ENCODE measurements around the gene HGS.
"Not testable (repeated sequence)": the region's sequence is repeated elsewhere in the genome, so short reads cannot be mapped to it uniquely, and the experiment has no call there.

HGS gene

DNA sequence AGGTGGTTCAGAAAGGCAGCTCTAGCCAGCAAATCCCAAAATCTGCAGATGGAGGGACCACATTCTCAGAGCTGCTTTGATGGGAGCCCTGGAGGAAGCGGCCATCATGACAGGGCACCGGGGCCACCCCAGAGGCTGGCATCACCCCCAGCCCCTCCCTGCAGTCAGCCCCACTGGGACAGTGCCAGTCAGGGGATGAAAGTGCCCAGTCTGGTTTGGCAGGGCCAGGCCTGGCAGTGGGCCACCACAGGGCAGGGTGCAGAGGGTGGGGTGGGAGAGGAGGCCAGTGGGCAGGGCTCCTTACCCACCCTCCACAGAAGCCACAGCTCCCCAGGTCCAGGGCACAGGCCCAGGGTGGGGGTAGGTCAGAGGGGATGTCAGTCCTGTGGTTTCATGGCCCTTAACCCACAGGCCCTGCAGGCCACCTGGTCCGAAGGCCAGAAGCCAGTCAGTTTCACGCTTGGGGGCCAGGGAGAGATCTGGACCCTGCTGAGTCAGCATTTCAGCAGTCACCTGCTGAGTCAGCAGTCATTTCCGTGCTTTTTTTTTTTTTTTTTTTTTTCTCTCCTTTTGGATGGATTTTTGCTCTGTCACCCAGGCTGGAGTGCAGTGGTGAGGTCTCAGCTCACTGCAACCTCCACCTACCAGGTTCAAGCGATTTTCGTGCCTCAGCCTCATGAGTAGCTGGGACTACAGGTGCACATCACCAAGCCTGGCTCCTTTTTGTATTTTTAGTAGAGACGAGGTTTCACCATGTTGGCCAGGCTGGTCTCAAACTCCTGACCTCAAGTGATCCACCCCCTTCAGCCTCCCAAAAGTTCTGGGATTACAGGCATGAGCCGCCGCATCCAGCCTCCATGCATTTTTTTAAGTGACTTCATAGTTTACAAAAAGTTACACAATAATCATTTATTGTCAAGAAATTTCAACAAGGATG lies 38.6 kb downstream of the HGS start:
- DNase-seq: no peak

DNA sequence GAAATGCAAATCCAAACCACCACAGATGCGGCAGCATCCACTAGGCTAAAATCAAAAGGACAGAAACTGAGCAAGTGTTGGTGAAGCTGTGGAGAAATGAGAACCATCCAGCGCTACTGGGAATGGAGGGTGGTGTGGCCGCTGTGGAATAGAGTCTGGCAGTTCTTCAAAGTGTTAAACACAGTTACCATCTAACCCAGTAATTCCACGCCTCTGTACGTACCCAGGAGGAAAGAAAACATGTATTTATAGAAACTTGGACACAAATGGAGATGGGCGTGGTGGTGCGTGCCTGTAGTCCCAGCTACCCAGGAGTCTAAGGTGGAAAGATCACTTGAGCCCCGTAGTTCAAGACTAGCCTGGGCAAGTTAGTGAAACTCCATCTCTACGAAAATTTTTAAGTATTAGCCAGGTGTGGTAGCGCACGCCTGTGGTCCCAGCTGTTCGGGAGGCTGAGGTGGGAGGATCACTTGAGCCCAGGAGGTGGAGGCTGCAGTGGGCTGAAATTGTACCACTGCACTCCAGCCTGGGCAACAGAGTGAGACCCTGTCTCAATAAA lies 39.9 kb downstream of the HGS start:
- no peak for DNase-seq

DNA sequence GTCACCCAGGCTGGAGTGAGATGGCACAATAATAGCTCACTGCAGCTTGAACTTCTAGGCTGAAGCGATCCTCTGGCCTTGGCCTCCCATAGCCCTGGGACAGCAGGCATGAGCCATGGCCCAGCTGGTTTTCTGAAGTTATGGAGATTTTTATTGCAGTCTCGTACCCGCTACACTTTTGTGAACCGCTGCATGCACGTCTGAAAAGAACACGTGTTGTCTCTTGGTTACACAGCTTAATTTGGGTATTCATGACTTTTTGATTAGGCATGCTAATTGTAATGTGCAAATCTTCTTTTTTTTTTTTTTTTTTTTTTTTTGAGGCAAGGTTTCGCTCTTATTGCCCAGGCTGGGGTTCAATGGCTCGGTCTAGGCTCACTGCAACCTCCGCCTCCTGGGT lies 41.6 kb downstream of the HGS start:
- no peak for DNase-seq

DNA sequence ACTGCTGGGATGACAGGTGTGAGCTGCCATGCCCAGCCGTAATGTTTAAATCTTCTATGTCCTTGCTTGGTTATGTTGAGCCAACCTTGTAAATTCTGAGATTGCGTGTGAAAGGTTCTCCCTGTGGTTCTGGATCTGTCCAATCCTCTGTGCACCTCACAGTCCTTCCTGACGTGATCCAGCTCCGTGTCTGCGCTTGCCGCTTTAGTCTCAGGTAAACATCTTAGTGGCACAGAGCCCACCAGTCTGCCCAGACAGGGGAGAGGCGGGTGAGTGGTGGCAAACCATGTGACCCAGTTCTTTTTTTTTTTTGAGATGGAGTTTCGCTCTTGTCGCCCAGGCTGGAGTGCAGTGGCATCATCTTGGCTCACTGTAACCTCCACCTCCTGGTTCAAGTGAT lies 42.2 kb downstream of the HGS start:
- no peak for DNase-seq

DNA sequence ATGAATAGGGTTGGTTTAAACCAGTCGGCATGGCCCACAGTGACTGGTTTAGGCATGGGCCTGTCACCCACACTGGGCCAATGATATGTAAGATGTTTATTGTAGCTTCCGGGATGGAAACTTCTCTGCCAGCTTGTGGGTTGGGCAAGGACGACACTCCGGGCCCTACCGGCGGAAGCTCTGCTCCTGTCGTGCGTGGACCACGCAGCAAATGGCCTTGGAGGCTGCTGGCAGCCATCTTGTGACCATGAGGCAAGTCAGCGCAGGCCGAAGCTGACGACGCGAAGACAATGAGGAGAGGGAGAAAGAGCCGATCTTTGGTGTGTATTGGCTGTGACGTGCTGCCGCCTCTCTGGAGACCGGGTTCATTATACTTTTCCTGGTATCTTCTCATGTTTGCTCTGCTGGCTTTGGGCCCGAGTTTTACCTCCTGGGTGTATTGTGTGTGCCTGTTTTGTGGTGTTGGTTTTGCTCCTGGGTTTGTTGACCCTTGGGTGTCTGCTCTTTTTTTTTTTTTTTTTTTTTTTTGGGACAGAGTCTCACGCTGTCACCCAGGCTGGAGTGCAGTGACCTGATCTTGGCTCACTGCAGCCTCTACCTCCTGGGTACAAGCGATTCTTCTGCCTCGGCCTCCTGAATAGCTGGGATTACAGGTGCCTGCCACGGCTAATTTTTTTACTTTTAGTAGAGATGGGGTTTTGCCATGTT lies 43.7 kb downstream of the HGS start:
- no peak for DNase-seq

DNA sequence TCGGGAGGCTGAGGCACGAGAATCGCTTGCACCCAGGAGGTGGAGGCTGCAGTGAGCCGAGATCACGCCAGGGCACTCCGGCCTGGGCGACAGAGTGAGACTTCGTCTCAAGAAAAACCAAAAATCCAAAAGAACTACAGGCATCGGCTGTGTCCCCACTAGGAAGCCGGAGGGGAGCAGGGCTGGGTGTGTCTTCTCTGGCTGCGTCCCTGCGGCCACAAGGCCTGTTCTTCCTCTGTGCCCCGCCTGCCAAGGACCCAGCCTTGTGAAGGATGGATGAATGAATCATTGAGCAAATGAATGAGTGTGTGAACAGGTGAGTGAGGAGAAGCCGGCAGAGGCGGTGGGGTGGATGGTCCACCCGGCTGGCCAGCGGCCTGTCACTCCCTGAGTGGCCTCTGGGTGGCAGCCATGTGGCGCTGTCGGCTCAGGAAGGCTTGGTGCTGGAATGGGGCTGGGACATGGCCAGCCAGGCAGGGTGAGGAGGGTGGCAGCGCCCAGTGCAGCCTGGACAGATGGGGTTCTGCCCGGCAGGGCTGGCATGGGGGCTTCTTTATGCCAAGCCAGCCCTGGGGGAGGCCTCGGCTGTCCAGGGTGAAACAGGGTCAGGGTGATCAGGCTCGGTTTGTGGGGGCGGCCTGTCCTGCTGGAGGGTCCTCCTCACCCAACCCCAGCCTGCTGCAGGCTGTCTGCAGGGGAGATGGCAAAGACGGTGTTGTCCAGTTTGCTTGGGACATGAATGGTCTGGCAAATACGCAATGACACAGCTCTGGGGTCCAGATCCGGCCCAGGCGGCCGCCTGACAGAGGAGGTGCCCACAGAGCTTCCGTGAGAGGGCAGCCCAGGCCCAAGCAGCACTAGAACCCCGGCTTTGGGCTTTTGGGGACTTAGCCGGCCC lies 49.9 kb downstream of the HGS start:
- DNase-seq: peak in 4 of 6 experiments; percentile 13 to 46 (median 26)

DNA sequence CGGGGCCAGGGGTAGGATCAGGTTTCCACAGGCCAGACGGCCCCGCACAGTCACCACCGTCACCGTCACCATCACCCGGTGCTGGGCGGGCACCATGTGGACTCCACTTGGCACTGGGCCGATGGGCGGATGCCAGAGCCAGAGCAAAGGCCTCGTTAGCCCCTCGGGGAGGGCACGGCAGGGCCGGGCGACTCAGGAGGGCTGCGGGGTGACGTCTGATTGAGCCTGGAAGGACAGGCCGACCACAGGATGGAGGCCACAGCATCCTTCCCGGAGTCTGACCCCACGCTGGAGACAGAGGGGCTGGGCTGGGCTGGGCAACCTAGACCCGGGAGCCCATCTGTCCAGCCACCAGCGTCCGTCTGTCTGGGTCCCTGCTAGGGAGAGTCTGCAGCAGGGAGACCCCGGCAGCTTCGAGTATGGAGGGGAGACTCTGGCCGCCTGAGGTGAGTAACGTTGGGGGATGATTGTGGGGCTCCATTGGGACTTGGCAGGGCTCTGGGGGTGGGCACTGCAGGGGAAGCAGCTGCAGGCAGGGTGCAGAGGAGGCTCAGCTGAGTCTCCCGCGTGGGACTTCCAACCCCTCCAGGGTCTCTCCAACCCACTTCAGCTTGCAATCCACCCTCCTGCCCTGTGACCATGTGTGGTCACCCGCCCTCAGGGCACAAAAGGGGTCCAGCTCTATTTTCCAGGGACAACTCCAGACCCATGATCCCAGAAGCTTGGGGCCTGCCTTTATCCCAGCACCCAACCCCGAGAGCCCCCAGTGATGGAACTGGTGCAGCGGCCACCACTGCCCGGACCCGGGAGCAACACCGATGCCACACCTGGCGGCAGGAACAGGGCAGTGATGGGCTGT lies 50.8 kb downstream of the HGS start:
- DNase-seq: no peak

DNA sequence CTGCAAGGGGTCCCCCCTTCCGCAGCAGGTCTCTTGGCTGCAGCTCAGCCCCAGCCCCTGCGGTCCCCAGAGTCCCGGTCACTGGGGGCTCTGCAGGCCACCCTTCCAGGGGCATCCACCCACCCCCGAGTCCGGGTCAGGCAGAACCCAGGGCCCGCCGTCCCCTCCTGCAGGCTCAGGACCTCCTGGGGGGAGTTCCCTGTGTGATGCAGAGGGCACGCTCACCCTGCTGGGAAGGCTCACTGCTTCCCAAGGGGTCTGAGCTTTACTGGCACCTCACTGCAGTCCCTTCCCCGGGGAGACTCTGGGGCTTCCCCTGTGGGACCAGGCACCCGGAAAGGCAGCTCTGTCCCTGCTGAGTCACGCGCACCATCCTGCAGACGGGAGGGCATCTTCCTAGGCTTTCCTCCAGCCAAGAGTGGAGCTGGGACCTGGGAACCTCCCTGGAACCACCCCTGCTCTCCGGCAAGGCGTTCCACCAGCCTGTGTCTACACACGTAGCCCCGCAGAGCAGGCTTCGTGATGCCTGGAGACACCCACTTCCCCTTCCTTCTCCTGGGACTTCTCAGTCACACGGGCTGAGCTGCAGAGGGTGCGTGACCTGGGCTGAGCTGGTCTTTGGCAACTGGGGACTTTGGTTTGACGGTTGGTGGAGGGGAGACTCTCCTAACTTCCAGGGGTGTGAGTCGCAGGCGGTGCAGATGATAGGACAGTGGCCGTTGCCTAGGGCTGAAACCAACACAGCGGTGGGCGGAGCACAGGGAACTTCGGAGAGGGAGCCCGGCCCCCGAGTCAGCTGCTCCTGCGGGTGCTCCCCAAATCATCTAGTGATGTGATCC lies 51.7 kb downstream of the HGS start:
- DNase-seq: no peak

DNA sequence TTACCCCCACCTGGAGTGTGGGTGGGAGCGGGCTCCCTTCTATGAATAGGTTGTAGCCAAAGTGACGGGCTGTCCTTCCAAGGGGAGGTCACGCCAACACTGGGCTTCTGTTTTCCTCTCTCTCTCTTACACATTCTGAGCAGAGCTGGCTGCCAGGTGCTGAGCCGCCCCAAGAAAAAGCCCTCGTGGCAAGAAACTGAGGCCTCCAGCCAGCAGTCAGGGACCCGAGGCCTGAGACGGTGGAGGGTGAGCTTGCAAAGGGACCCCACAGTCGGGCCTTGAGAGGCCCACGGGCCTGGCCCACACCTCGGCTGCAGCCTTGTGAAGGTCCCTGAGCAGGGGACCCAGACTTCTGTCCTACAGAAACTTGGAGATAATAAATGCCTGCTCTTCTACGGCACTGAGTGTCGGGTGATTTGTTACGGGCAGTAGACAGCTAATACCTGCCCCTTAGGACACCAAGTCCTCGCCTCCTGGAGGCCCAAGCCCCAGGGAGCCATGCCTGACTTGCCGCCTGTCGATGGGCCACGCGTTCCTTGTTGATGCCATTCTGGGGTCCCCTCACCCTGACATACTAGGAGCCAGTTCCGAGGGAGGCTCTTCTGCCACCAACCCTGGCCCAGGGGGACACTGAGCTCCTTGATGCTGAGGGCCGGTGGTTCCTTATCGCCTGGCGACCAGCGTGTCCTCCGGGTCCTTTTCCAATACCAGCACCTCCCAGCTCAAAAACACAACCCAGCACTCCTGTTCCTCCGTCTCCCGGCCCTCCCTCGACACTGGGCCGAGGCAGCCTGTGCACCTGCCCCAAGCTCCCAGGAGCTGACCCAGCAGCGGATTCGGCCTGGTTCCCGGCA lies 54.4 kb downstream of the HGS start:
- DNase-seq: no peak

DNA sequence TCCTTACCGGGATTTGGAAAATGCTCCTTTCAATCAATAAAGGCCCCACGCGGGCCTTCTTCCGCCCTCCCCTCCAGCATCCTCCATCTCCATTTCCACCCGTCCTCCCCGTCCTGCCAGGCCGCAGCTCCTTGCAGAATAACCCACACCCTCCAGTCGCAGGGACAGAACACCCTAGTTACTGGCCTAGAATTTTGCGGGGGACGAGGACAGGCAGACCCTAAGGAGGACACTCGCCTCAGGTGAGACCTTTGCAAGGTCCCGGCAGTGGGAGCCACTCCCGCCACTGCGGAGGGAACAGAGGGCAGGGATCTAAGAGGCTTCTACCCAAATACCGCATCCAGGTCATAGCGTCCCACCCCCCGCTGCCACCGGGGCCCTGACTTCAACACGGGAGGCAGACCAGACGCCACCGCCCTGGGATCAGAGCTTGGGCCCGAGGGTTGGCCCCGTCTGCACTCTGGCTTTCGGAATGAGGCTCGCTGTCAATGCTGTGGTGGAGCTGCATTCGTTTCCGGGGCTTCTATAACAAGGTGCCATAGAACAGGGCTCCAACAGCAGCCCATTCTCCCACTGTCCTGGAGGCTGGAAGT lies 55.1 kb downstream of the HGS start:
- no peak for DNase-seq

DNA sequence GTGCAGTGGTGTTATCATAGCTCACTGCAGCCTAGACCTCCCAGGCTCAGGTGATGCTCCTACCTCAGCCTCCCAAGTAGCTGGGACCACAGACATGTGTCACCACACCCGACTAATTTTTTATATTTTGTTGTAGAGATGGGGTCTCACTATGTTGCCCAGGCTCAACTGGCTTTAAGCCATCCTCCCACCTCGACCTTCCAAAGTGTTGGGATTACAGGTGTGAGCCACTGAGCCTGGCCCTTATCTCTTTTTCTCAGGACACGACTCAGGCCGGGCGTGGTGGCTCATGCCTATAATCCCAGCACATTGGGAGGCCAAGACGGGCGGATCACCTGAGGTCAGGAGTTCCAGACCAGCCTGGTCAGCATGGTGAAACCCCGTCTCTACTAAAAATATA lies 55.8 kb downstream of the HGS start:
- not testable (repeated sequence) for DNase-seq

DNA sequence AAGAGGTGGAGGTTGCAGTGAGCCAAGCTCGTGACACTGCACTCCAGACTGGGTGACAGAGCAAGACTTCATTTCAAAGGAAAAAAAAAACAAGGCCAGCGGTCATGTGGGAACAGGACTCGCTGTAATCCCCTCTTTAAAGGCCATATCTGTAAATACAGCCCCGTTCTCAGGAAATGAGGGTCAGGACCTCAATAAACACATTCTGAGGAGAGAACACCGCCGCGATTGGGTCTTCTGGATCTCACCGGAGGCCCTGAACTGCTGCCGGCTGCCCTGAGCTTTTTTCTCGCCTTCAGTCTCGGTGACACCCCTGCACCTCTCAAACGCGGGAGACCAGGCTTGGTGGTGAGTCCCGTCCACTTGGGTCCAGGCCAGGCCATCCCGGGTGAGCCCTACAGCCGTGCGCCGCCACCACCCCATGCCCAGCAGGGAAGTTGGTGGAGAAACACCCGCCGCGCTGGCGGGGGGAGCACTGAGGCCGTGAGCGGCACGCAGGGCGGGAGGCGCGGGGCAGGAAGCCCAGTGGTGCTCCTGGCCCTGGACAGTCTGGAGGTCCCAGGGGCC lies 56.7 kb downstream of the HGS start:
- DNase-seq: no peak

DNA sequence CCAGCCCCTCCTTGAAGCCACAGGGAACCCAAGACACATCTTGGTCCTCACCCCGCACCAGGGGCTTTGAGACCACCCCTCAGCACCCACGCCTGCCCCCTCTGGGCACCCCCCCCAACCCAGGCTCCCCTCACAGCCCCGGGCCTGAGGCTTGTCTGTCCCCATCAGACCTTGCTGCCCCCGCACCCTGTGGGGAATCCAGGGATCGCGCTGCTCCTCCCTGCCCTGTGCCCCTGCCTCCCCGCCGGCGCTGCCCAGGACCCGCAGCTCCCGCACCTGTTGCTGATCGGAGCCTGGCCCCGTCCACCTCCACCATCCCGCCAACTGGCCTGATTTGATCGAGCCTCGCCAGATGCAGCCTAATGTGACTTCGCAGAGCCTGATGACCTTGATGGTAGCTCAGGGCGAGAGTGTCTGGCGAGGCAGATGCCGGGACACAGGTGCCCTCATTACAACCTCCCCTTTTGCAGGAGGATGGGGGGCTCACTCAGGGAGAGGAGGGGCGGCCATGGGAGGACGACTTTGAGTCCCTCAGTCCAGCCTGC lies 57.3 kb downstream of the HGS start:
- no peak for DNase-seq

DNA sequence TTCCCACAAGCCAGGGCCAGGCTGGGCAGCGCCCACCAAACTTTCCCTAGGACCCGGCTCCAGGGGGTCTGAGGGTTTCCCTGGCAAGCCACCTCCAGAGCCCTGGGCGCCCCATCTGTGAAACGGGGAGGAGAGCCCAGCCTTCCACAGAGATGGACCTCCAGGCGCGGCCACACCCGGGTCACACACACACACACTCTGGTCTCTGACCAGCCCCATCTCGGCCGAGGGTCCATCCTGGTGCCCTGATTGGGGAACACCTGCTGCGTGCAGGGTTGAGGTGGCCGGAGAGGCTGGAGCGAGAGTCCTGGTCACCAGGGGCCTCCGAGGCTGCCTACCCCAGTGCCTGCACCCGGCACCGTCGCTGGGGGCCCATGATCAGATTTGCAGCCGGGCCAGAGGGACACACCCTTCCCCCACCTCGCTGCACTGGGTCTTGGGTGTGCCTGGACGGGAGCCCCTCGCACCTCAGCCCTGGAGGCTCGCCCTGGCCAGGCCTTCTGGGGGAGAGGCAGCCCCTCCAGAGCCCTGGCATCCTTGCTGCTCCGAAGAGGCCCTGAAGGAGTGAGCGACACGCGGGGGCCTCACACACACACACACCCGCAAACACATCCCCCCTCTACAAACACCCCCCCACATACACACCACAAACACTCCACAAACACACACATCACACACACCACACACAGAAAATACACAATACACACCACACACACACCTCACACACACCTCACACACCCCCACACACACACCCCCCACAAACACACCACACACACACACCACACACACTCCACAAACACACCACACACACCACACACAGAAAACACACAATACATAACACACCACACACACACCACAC lies 58.0 kb downstream of the HGS start:
- DNase-seq: no peak
